ENCODE results near the gene YDJC.
"Not testable (repeated sequence)": the region's sequence is repeated elsewhere in the genome, so short reads cannot be mapped to it uniquely, and the experiment has no call there.

YDJC gene

DNA sequence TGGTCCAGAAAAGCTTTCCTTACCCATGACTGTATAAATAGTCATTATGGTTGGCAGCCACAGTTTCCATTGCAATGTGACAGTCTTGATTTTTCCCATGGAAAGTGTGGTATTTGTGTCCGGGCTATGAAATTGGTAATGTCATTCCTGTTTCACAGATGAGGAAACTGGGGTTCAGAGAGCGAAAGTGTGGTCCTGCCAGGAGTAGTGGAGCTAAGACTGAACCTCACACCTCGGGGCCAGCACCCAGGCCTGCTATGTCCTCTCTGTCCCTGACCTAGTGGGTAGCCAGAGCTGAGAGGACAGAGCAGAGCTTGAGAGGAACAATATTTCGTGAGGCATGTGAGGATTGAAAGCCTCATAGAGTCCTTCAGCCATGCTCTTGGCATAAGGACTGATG lies 1.2 kb upstream of the YDJC start:
- no peak for DNase-seq

DNA sequence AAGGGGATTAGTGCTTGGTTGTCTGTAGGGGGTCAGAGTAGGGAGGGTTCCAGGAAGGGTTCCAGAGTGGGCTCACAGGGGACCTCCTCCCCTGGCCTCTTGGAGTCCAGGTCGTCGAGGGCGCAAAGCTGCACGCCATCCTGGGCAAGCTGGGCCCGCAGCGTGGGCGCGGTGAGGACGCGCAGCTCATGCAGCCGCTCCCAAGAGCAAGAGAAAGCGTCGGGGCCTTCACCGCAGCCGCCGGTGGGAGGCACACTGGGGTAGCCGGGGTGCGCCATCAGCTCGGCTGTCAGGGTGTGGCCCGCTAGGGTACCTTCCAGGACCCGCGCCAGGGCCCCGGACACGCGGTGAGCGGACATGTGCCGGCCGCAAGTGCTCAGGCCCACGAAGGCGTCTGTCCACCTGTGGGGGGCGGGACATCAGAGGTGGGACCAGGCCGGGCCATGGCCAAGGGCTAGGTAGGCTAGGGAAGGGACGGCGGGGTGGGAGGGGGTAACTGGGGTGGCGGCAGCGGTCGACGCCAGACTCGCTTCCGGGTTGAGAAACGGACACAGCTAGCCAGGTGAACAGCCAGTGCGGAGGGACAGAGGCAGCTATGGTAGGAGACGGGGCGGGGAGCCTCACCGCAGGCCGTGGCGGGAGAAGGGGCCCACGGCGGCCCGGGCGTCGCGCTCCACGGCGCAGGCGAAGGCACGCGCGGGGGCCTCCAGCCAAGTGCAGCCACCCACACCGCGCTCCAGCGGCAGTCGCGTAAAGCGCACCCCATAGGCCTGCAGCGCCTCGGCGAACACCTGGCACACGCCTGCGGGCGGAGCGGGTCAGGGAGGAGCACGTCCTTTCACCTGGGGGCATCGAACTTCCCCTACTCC lies 1.2 kb downstream of the YDJC start:
- DNase-seq: no peak

DNA sequence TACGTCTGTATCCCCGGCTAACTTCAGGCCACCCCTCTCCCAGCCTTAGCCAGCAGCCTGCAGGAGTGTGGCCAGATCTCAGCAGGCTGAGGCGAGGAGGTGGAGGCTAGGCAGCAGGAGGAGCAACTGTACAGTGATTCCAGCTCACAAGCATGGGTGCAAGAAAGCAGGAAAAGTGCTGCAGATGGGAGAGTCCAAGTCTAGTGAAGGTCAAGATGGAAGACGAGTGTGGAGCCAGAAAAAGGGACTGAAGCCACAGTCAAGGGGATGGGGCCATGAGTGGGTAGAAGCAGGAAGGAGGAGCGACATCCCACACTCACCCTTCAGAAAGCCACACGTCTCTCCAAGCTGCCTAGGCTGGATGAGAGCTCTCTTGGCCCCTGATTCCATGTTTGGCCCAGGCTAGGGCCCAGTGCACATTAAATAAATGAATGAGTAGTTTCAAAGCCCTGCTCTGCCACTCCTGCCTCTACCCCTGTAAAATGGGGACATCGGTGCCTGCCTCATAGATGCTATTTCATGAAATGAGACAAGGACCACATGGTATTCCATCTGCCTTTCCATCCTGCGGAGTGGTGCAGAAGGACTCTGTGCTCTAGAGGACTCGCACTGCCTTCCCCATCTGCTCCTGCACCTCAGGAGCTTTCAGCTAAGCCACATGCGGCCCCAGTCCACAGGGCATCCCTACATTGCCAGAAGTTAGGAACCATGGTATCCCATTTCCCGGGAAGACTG lies 2.9 kb downstream of the YDJC start:
- DNase-seq: no peak

DNA sequence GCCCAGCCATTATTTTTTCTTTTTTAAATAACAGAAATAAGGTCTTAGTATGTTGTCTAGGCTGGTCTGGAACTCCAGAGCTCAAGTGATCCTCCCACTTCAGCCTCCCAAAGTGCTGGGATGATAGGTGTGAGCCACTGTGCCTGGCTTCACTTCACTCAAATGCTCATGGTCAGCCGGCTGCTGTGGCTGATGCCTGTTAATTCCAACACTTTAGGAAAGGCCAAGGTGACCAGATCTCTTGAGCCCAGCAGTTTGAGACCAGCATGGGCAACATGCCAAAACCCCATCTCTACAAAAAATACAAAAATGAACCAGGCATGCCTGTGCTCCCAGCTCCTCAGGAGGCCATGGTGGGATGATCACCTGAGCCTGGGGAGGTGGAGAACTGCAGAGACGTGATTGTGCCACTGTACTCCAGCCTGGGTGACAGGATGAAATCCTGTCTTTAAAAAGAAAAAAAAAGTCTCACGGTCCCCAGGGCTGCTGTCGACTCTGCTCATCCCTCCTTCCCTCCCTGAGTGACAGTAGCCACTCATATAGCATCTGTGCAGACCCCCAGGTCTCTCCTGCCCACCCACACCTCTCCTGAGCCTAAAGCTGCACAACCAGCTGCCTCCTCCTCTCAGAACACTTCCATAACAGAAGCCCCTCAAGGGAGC lies 3.6 kb downstream of the YDJC start:
- no peak for DNase-seq

DNA sequence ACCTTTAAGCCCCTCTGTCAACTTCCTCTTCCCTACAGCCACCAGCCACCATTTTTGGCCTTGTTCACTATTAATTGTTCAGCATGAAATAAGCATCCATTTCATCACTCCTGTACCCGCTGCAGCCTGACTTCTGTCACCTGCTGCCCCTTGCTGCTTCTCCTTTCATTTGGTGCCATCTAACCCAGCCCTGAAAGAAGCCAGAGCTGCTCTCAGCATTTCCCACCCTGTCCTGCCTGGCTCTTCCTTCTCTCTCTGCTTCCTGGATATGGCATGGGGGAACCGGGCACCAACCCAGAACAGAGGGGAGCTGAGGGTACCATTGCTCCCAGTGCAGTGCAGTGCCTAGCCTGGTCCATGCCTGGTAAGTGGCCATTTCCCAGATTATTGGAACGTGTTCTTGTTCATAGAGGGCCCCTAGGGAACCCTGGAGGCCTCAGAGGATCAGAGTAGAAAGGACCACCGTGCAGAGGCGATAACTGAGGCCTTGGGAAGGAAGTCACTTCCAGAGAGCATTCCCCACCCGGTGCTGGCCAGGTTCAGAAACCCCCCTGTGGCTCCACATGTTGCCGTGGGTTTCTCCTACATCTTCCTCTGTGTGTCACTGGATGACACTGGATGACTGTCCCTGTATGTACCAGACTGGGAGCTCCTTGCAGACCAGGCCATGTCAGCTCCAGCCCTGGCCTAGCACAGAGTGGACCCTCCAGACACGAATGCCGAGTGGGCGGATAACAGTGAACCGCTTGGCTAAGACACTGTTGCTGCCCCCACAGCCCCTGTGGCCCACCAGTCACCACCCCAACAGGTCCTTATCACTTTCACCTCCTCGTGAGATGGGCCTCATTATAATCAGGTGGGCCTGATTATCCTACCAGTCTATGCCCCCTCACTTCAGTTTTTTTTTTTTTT lies 4.7 kb downstream of the YDJC start:
- DNase-seq: no peak

DNA sequence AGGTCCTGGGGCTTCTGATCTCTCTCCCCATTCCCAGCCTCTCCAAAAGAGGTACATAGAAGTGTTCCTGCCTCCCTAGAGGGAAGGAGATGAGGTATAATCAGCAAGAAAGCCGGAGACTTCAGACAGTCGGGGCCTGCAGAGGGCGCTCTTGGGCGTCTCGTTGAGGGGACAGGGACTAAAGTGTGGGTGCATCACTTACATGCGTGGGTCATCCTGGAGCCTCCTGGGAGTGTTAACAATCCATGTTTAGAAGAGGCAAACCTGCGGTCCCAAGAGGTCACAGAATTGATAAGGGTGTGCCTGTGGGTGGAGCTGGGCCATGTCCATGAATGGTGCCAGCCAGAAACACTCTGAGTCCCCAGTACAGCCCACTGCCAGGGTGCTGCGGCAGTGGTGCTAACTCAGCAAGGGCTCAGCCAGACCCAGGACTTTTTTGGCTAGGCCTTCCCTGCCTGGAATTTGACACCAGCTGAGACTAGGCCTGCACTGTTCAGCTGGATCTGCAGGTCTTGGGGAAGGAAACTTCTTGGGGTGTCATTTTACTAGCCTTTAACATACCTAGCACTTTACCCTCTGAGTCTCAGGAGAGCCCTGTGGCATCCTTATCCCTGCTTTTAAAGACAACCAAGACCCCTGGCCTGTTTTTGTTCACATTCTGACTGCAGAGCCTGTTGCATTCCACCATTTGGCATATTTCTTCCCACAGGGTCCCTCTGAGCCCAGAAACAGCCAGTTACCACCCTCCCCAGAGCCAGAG lies 5.5 kb downstream of the YDJC start:
- DNase-seq: peak; percentile 69

DNA sequence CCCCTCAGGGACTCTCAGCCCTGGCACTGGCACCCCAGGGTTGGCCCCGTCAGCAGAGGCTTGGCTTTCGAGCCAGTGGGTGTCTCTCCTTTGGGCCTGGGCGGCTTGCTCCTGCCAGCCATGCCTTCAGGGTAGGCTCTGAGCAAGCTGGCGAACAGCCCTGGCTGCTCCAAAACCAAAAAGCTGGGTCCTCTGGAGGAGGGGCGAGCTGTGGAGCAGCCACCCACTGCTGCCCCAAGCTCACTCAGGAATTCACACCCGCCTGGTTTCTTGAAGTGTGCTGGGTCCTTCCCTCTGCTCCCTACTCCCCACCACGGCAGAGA lies 6.2 kb downstream of the YDJC start:
- DNase-seq: no peak

DNA sequence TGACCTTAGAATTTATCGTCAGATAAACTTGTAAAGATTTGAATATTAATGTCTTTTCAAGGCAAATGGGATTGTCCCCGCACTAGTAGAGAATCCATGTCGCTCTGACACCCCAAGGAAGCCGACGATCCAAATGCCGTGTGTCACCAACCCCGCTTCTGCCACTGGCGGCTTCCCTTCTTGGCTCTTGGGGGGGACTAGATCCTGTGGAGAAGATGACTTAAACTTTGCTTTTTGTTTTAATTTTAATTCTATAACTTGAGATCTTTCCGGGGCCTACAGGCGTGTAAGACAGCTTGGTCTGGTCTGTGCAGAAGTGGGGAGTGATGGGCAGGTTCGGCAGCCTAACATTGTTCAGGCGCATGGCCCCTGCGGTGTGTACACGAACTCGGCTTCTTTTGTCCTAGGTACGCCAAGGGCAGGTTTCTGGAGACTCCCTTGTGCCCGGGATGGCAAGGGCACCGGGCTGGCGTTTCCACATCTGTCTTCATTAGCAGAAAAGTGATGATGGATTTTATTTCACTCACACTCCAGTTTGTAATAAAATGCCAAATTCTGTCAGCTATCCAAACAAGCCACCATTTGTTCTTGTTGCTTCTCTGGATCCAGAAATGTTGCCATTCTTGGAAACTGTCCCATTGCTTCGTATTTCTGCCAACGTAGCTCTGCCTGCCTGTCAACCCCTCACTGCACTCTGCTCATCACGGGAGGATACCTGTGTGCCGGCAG lies 6.7 kb downstream of the YDJC start:
- no peak for DNase-seq

DNA sequence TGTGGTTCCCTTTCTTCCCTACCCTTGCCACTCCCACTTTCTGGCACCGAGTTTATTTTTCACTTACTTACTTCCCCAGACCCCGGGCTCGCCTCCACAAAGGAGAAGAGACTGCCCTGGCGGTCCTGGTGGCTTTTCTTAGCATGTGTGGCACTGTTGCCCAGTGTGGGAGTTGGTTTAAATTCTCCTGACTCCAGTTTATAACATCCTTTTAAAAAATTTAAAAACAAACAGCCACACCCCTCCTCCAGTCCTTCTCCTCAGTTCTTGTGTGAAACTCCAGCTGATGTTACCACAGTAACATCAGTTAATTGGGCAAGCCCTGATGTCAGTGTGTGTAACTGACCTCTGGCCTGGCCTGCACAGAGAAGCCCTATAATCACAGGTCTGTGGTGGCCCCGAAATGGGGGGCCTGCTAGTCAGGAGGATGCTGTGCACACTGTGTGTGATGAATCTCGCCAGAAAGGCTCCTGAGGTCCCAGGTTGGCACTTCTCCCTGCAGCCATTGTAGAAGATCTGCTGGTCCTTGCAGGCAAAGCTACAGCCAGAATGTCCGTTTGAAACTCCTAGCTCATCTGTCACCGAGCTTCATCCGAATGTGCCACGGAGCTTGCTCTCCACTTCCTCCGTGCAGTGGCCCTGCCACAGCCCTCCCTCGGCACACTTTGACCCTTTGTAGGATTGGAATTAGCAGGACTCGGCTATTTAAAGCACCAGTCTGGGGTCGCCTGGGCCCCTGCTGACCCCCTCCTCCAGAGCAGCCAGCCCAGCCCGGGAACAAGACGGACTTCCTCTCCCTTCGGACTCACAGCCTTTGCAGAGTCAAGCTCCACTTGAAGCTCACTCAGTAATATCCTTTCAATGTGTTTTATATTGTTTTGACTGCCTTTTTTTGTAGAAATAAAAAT lies 7.6 kb downstream of the YDJC start:
- no peak for DNase-seq

DNA sequence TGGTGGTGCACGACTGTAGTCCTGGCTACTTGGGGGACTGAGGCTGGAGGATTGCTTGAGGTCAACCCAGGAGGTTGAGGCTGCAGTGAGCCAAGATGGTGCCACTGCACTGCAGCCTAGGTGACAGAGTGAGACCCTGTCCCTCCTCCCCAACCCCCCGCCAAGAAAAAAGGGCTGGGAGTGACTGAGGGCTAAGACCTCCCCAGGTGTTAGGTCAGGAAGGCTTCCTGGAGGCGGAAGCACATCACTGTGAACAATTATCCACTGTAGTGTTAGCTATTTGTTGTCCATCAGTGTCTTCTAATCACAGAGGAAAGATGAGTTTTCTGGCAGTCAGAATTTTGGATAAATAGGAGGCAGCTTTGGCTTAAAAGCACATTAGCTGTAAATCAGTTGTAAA lies 8.8 kb downstream of the YDJC start:
- DNase-seq: no peak

DNA sequence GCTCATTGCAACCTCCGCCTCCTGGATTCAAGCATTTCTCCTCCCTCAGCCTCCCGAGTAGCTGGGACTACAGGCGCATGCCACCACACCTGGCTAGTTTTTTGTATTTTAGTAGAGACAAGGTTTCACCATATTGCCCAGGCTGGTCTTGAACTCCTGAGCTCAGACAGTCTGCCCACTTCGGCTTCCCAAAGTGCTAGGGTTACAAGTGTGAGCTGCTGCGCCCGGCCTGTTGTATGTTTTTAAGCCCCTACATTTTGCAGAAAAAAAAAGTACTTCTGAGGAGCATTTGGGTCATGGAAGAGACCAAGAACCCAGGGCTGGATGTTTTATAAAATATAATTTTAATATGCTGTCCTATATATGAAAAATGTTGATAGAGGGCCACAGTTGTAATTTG lies 12.5 kb downstream of the YDJC start:
- not testable (repeated sequence) for DNase-seq

DNA sequence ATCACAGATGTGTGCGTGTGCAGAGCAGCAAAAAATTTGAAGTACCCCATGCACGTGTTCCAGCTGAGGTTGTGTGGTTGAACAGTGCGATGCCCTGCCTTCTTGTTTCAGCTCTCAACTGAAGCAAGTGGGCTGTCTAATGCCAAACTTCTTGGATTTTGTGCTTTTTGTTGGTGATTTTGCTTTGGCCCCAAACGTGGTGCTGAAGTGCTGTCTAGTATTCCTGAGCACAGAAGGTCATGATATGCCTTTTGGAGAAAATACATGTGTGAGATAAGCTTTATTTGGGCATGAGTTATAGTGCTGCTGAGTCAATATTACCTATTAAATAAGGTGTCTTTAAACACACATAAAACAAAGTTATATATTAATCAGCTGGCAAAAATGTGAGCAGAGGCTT lies 14.1 kb downstream of the YDJC start:
- DNase-seq: no peak

DNA sequence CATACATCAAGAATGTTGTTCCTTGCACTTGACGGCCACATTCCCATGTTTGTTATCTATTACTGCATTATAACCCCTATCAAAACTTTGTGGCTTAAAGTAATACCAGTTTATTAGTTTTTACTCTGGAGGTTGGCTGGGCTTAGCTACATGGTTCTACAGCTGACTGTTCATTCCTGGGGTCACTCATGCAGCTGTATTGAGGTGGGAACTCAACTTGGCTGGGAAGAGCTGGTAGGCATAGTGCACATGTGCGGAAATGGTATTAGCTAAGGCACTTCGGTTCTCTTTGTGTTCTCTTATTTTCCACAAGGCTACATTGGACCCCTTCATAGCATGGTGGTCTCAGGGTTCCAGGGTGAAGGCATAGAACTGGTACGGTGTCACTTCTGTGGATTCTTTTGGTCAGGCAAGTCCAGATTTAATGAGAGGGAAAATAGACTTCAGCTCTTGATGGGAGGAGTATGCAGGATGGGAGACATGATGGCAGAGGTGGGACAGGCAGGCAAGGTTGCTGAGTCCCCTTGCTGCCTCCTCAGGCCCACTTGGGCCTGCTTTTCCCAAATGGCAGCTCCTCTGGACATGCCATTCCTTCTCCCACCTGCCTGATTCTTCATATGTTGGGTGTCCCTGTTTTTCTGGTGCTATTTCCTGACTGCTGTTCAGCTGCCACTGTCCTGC lies 16.1 kb downstream of the YDJC start:
- no peak for DNase-seq

DNA sequence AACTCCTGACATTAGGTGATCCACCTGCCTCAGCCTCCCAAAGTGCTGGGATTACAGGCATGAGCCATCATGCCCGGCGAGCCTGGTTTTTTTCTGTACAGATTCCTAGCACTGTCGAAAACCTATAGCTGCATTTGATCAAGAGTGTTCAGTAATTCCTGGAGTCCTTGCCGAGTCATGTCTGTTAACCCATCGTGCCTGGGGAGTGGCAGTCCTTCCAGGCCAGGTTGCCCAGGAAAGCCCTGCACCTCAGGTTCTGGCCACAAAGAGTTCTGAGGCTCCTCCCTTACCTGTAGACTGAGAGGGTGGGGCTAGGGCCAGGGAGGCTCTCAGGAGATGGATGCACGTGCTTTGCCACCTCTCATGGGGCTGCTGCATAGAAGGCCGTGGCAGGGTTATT lies 17.0 kb downstream of the YDJC start:
- no peak for DNase-seq

DNA sequence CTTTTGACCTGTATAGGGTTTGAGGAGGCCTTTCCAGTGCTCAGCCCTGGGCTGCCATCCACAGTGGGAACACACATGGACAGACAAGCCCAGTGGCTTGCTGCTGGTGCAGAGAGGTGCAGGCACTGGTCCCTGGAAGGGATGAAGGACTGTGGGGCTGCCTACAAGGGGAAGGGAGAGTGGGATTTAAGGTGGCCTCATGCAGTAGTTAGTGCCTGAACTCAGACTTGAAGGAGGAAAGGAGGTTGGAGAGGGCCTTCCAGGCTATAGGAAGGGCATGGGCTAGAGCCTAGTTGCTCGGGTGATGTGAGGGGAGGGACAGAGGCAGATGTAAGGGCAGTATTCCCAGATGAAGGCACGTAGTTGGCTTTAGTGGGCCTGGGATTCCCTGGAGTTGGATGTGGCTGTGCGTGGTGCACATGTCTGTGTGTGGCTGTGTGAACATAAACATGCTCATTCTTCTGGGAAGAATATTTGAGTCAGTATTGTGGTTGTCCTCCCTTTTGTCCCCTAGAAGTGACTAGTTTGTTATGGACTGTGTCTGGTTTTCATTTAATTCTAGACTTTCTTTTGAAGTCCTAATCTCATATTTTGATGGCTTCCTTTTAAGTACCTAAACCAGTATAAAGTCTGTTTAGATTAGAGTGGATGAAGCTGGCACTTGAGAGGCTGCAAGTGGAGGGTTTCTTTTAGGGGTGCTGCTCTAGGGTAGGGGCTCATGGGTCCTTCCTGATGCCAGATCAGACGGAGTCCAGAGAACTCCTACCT lies 18.4 kb downstream of the YDJC start:
- DNase-seq: no peak

DNA sequence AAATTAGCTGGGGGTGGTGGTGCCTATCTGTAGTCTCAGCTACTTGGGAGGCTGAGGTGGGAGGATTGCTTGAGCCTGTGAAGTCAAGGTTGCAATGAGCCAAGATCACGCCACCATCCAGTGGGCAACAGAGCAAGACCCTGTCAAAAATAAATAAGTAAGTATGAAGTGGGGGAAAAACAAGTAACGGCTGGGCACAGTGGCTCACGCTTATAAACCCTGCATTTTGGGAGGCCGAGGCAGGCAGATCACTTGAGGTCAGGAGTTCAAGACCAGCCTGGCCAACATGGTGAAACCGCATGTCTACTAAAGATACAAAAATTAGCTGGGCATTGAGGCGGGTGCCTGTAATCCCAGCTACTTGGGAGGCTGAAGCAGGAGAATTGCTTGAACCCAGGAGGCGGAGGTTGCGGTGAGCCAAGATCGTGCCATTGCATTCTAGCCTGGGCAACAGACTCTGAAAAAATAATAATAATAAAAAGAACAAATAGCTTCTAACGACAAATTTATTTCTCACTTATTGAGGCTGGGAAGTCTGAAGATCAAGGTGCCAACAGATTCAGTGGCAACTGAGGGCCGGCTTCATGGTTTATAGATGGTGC lies 20.2 kb downstream of the YDJC start:
- DNase-seq: not testable (repeated sequence)

DNA sequence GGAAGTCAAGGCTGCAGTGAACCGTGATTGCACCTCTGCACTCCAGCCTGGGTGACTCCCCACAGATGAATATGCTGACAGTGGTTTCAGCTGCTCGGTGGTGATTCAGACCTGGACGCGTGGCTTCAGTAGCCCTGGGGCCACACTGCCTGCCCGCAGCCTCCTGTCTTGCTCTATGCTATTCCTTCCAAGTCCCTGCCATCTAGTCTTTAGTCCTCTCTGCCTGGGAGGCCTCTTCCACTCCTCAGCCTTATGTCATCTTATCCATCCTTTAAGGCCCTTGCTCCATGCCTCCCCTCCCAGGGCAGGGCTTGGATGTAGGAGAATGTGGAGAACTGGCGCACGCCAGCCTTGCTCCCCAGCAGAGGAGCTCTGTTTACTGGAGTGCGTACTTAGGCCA lies 23.0 kb downstream of the YDJC start:
- DNase-seq: no peak

DNA sequence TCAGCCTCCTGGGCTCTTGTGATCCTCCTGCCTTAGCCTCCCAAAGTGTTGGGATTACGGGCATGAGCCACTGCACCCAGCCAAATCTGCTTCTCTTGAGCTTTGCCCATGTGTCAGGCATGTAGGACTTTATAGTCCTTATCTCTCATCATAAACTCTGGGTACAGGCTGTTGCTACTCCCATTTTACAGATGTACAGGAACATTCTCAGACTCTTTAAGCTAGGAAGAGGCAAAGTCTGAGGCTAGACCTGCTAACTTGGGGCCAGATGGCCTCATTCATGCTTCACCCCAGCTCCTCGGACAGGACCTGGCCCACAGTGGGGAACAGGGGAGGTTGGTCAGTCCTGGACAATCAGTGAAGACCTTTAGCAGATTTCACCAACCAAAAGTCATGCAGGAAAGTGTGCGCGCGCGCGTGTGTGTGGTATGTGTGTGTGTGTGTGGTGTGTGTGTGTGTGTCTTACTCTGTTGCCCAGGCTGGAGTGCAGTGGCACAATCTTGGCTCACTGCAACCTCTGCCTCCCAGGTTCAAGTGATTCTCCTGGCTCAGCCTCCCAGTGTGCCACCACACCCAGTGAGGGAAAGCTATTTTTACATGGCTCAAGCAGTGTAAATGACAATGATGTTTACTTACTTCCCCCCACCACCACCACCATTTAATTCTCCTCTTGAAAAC lies 23.8 kb downstream of the YDJC start:
- no peak for DNase-seq

Measured in activated CD4-positive, alpha-beta T cell treated with anti-CD3 and anti-CD28 coated beads, Interleukin-2, amount 50 U/mL, for 48 hours (primary cell).